Calu3 (cell line): ENCODE measurements around the gene UNC80. TPM values are rescaled to one million over a fixed set of nuclear protein-coding genes. Genes with fewer than 3 reads are reported as not detected.

Source experiments
- BruUV-seq: library from RNA; stranded (reverse); fragments of 400-500 nt; replicated peaks from 2 replicates; lab custom pipeline; 2021; lab: Mats Ljungman, UMichigan
- CTCF ChIA-PET: fragments of 300-600 bp; sonication (Branson Sonifier 250); formaldehyde crosslinking; loops from one replicate; lab custom pipeline; 2022; ENCODE audit warnings: antibody characterized with exemption; lab: Charles Lee
- DNase-seq: peaks from one replicate; pipeline ENCODE4 v3.0.0; 2022
- H3K27ac Mint-ChIP-seq: one replicate; pipeline ENCODE4 v1.8.0; 2022; ENCODE audit warnings: mixed read lengths; ENCODE audit not compliant: unreplicated experiment
- H3K27me3 Mint-ChIP-seq: one replicate; pipeline ENCODE4 v1.8.0; 2022; ENCODE audit warnings: mixed read lengths; ENCODE audit not compliant: unreplicated experiment
- H3K36me3 Mint-ChIP-seq: one replicate; pipeline ENCODE4 v1.8.0; 2022; ENCODE audit warnings: mild to moderate bottlenecking, moderate library complexity, mixed read lengths; ENCODE audit not compliant: insufficient read depth, unreplicated experiment
- H3K4me1 Mint-ChIP-seq: one replicate; pipeline ENCODE4 v1.8.0; 2022; ENCODE audit warnings: mild to moderate bottlenecking, low read depth, mixed read lengths; ENCODE audit not compliant: unreplicated experiment
- H3K4me3 Mint-ChIP-seq: one replicate; pipeline ENCODE4 v1.8.0; 2022; ENCODE audit warnings: mild to moderate bottlenecking, low read depth, moderate library complexity, mixed read lengths; ENCODE audit not compliant: unreplicated experiment
- H3K9me3 Mint-ChIP-seq: one replicate; pipeline ENCODE4 v1.8.0; 2022; ENCODE audit warnings: low read depth, mixed read lengths; ENCODE audit not compliant: unreplicated experiment
- intact Hi-C: fragments of 100-400 bp; cut with micrococcal nuclease; formaldehyde crosslinking; loops from one replicate; pipeline ENCODE4 v1.10.0; 2022; ENCODE audit not compliant: unreplicated experiment
- total RNA-seq: library from RNA; stranded (reverse); gene quantifications from 2 replicates; pipeline ENCODE4 v1.2.3, GENCODE V29; 2022
- TF ChIP-seq, protein P1 (sequence below): fragments of 200-600 bp; IDR thresholded peaks from one replicate; pipeline ENCODE4 v1.8.0; 2022; ENCODE audit warnings: antibody characterized with exemption; ENCODE audit not compliant: unreplicated experiment

The UNC80 gene
- total RNA-seq, 1 experiment from 2014 or later: not detected

DNA sequence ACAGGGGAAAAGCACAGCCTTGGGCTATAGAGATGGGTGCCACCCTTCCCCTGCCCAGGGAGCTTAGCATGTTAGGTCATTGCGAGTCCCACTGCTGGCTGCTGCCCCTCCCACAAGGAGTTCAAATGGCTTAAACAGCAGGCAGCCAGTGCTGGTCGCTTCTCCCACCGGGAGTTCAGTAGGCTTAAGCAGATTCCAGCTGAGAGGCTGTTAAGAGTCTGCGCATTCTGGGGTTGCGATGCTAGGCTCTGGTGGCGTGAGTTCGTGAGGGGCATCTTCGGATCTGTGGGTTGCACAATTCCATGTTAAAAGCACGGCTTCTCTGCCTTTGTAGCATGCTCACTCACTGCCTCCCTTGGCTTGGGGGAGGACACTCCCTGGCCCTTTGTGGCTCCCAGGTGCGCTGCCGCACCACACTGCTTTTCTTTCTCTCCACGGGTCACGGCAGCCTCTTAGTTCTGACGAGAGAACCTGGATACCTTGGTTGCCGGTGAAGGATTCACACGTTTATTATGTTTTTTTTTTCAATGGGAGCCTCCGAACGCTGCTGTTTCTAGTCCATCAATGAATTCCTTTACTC is 93.2 kb downstream of the UNC80 start:
- Mint-ChIP-seq H3K4me3 (no peak overlapping the region), H3K27ac (no peak overlapping the region), H3K4me1 (no peaks in the 10 kb centered on the region), H3K36me3 (no peaks in the 10 kb centered on the region), H3K9me3 (peaks cover 3% of the 10 kb centered on the region), H3K27me3 (no peaks in the 10 kb centered on the region)
- no TSS peak for BruUV-seq
- TF ChIP-seq, protein P1, sequence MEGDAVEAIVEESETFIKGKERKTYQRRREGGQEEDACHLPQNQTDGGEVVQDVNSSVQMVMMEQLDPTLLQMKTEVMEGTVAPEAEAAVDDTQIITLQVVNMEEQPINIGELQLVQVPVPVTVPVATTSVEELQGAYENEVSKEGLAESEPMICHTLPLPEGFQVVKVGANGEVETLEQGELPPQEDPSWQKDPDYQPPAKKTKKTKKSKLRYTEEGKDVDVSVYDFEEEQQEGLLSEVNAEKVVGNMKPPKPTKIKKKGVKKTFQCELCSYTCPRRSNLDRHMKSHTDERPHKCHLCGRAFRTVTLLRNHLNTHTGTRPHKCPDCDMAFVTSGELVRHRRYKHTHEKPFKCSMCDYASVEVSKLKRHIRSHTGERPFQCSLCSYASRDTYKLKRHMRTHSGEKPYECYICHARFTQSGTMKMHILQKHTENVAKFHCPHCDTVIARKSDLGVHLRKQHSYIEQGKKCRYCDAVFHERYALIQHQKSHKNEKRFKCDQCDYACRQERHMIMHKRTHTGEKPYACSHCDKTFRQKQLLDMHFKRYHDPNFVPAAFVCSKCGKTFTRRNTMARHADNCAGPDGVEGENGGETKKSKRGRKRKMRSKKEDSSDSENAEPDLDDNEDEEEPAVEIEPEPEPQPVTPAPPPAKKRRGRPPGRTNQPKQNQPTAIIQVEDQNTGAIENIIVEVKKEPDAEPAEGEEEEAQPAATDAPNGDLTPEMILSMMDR: no peak
- DNase-seq: no peak
- intact Hi-C loops: no loop called here
- CTCF ChIA-PET: no interaction called here

DNA sequence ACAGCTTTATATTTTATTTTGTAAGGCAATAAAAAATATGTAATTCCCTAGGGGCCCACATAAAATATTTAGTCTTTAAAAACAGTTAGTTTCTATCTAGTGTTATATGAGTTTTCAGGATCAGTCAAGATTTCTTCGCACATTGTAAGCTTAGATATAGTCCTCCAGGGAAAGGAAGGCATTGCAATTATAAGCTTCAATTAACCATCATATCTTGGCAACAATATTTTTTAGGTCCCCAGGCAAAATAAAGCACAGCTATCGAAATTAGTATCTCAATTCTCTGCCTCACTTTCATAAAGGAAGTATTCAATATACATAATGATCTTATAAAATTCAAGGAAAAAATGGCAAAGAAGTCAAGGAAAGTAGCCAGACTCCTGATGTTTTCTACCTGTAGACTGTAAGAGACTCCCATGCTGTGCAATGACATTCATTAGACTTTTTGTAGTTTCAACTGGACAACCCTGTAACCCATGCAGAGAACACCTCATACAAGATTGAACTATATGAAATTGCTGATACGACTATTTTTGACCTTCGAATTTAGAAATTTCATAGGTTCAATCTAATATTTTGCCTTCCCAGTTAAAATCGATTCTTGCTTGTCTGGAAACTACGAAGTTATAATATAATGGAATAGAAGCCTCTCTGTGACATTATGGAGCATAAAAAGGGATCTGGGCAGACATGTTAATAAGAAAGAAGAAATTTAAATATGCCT is 96.8 kb downstream of the UNC80 start:
- TF ChIP-seq, protein P1: no peak
- Mint-ChIP-seq H3K27me3 (no peaks in the 10 kb centered on the region), H3K9me3 (no peaks in the 10 kb centered on the region), H3K36me3 (peaks cover 6% of the 10 kb centered on the region), H3K27ac (no peak overlapping the region), H3K4me1 (peaks cover 10% of the 10 kb centered on the region), H3K4me3 (no peak overlapping the region)
- no peak for DNase-seq
- CTCF ChIA-PET: interaction anchor here (1.1 kb wide), 1 partner anchor 11 kb away, joined by 3 read pairs; no protein-coding TSS in a partner anchor
- no TSS peak for BruUV-seq
- intact Hi-C loops: no loop called here

- TF ChIP-seq, protein P1: no peak
- Mint-ChIP-seq H3K4me3 (no peak overlapping the region), H3K27ac (no peak overlapping the region), H3K36me3 (peaks cover 6% of the 10 kb centered on the region), H3K4me1 (peaks cover 20% of the 10 kb centered on the region), H3K27me3 (no peaks in the 10 kb centered on the region), H3K9me3 (no peaks in the 10 kb centered on the region)
- CTCF ChIA-PET: no interaction called here
- BruUV-seq: no TSS peak
- no peak for DNase-seq
- intact Hi-C loops: no loop called here
These were observed 98.4 kb downstream of the UNC80 start for GRCh38 chr2:209870067-209870466.

DNA sequence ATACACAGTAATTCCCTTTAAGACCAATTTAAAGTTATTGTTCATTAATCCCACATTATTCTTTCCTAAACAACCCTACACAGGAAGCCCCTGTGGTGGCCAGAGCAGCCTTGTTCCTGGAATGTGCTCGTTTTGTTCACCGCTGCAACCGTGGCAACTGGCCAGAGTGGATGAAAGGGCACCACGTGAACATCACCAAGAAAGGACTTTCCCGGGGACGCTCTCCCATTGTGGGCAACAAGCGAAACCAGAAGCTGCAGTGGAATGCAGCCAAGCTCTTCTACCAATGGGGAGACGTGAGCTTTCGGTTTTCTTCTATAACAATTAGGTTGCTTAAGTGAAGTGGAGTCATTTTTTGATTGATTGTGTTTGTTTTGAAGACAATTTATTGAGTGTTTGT is 101.0 kb downstream of the UNC80 start:
- DNase-seq: peak; percentile 83
- Mint-ChIP-seq H3K9me3 (peaks cover 3% of the 10 kb centered on the region), H3K27ac (peak overlapping the region; percentile 74), H3K4me1 (peaks cover 38% of the 10 kb centered on the region), H3K36me3 (peaks cover 6% of the 10 kb centered on the region), H3K27me3 (no peaks in the 10 kb centered on the region), H3K4me3 (peak overlapping the region; percentile 64)
- intact Hi-C loops: no loop called here
- no TSS peak for BruUV-seq
- CTCF ChIA-PET: interaction anchor here (1.0 kb wide), 2 partner anchors 9 to 89 kb away, joined by 3 to 5 read pairs; no protein-coding TSS in a partner anchor
- TF ChIP-seq, protein P1: no peak
